ENCODE data around the gene RNF14. TPM values are rescaled to one million over a fixed set of nuclear protein-coding genes. Genes with fewer than 3 reads are reported as not detected.

Gene RNF14
- total RNA-seq, 5 donors from 2014 or later (not counting 1 experiment from before 2014, with no cell fraction given) = 16.4 to 35.8 (median 28.2) TPM

DNA sequence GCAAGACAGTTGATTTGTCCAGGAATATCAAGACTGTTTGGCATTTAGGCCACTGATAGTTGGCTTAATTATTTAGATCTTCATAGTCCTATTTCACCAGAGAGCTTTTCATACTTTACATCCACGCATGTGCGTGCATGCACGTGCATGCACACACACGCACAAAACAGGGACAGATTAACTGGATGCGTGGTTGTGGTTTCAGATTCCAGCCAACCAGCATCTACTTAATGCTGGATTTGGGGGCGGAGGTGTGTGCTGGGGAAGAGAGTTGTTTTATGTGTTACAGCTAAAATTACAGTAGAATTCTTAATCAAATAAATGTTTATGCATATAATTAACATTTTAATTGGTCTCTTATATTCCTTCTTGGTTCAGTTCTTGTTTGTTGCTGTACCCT lies 7.3 kb downstream of the RNF14 start:
- WGBS (ENCODE audit: insufficient coverage) = 100% methylated on average over 5 of the region's 6 CpGs
- CTCF ChIA-PET = interaction anchor here (0.6 to 2.3 kb wide), 11 partner anchors 14 to 339 kb away, joined by 3 to 11 read pairs (median 4); no protein-coding TSS in a partner anchor
- peaks cover 18 to 34% (median 26%) of the 10 kb centered on the region in 3 donors for H3K4me1 Mint-ChIP-seq
- no peaks in the 10 kb centered on the region for H3K27me3 Mint-ChIP-seq
- POLR2A ChIA-PET = interaction anchor here (0.6 kb wide), 4 partner anchors 52 to 802 kb away, joined by 3 to 6 read pairs (median 3); partner anchors contain the start of gene DELE1 (in 1 of the 2)
- no peak for ATAC-seq (replicated peaks in 1 of 4)
- Histone ChIP-seq H3K4me1 (ENCODE audit: control insufficient read depth in 1 of 2, extremely low read depth in 1 of 2, insufficient read depth in 2 of 2, low read length in 2 of 2) (peaks cover 0 to 2% of the 10 kb centered on the region in 2 experiments), H3K36me3 (ENCODE audit: control insufficient read depth in 2 of 2, extremely low read depth in 1 of 2, insufficient read depth in 1 of 2, low read length in 1 of 2) (peaks cover 0 to 58% of the 10 kb centered on the region in 2 donors), H3K27me3 (replicated peaks in 1 of 2; ENCODE audit: control insufficient read depth in 2 of 2, extremely low read depth in 1 of 2, insufficient read depth in 2 of 2, low read length in 1 of 2) (no peaks in the 10 kb centered on the region), H3K4me3 (ENCODE audit: control insufficient read depth in 1 of 2, extremely low read depth in 1 of 2, low read length in 1 of 2) (no peak overlapping the region), H3K27ac (ENCODE audit: low read length) (no peak overlapping the region), H3K9me3 (no peaks in the 10 kb centered on the region)
- no peak for DNase-seq
- peaks cover 44% of the 10 kb centered on the region for H3K36me3 Mint-ChIP-seq
- H3K4me3 Mint-ChIP-seq = no peak overlapping the region
- H3K27ac Mint-ChIP-seq = no peak overlapping the region
- no peaks in the 10 kb centered on the region for H3K9me3 Mint-ChIP-seq

DNA sequence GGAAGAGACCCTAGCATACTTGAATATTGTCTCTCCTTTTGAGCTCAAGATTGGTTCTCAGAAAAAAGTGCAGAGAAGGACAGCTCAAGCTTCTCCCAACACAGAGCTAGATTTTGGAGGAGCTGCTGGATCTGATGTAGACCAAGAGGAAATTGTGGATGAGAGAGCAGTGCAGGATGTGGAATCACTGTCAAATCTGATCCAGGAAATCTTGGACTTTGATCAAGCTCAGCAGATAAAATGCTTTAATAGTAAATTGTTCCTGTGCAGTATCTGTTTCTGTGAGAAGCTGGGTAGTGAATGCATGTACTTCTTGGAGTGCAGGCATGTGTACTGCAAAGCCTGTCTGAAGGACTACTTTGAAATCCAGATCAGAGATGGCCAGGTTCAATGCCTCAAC lies 9.5 kb downstream of the RNF14 start:
- H3K27me3 Mint-ChIP-seq = no peaks in the 10 kb centered on the region
- ATAC-seq (replicated peaks in 1 of 4) (no peak), DNase-seq (no peak)
- Histone ChIP-seq H3K36me3 (ENCODE audit: control insufficient read depth in 2 of 2, extremely low read depth in 1 of 2, insufficient read depth in 1 of 2, low read length in 1 of 2) (peaks cover 0 to 66% of the 10 kb centered on the region in 2 donors), H3K9me3 (no peaks in the 10 kb centered on the region), H3K4me3 (ENCODE audit: control insufficient read depth in 1 of 2, extremely low read depth in 1 of 2, low read length in 1 of 2) (no peak overlapping the region), H3K4me1 (ENCODE audit: control insufficient read depth in 1 of 2, extremely low read depth in 1 of 2, insufficient read depth in 2 of 2, low read length in 2 of 2) (no peaks in the 10 kb centered on the region), H3K27me3 (replicated peaks in 1 of 2; ENCODE audit: control insufficient read depth in 2 of 2, extremely low read depth in 1 of 2, insufficient read depth in 2 of 2, low read length in 1 of 2) (no peaks in the 10 kb centered on the region), H3K27ac (ENCODE audit: low read length) (no peak overlapping the region)
- ChIA-PET POLR2A (no interaction called here), CTCF (interaction anchor here (0.6 to 2.3 kb wide), 7 partner anchors 9 to 712 kb away, joined by 3 to 10 read pairs (median 5); partner anchors contain the start of gene RNF14 (in 1 of the 2))
- H3K36me3 Mint-ChIP-seq = peaks cover 53% of the 10 kb centered on the region
- no peak overlapping the region for H3K27ac Mint-ChIP-seq
- H3K4me1 Mint-ChIP-seq = peaks cover 17 to 23% (median 22%) of the 10 kb centered on the region in 3 donors
- H3K4me3 Mint-ChIP-seq = no peak overlapping the region
- H3K9me3 Mint-ChIP-seq = no peaks in the 10 kb centered on the region

GRCh38 chr5:141982626-141983025 lies 13.7 kb downstream of the RNF14 start:
- H3K4me3 ChIP-seq (ENCODE audit: control insufficient read depth in 1 of 2, extremely low read depth in 1 of 2, low read length in 1 of 2) = no peak overlapping the region
- Mint-ChIP-seq H3K36me3 (peaks cover 55% of the 10 kb centered on the region), H3K27ac (no peak overlapping the region), H3K9me3 (no peaks in the 10 kb centered on the region), H3K4me1 (peaks cover 0 to 2% (median 0%) of the 10 kb centered on the region in 3 donors), H3K4me3 (no peak overlapping the region), H3K27me3 (no peaks in the 10 kb centered on the region)
- no peaks in the 10 kb centered on the region for H3K9me3 ChIP-seq
- H3K4me1 ChIP-seq (ENCODE audit: control insufficient read depth in 1 of 2, extremely low read depth in 1 of 2, insufficient read depth in 2 of 2, low read length in 2 of 2) = no peaks in the 10 kb centered on the region
- H3K27me3 ChIP-seq (replicated peaks in 1 of 2; ENCODE audit: control insufficient read depth in 2 of 2, extremely low read depth in 1 of 2, insufficient read depth in 2 of 2, low read length in 1 of 2) = no peaks in the 10 kb centered on the region
- CTCF ChIA-PET = no interaction called here
- ATAC-seq (replicated peaks in 1 of 4) (no peak), DNase-seq (no peak)
- POLR2A ChIA-PET = no interaction called here
- no CpG with 5 or more reads among the region's 2 CpGs for WGBS (ENCODE audit: insufficient coverage)
- H3K36me3 ChIP-seq (ENCODE audit: control insufficient read depth in 2 of 2, extremely low read depth in 1 of 2, insufficient read depth in 1 of 2, low read length in 1 of 2) = peaks cover 3 to 78% of the 10 kb centered on the region in 2 donors
- H3K27ac ChIP-seq (ENCODE audit: low read length) = no peak overlapping the region

DNA sequence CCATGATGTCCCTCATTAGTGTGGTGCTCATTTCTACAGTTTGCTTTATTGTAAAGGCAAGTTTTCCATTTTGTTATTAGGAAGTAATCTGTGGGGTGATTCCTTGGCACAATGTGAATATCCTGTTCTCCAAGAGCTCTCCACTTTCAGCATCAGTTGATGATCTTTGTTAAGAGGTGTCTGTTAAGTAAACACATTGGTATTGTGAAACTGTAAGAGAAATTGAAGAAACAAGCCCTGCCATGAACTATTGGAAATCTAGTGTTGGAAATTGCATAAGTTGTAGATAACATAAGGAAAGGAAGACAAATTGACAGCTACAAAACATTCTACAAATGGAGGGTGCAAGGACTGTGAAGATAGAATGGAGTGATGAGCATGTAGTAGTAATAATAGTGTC lies 17.2 kb downstream of the RNF14 start:
- peaks cover 44% of the 10 kb centered on the region for H3K36me3 Mint-ChIP-seq
- H3K36me3 ChIP-seq (ENCODE audit: control insufficient read depth in 2 of 2, extremely low read depth in 1 of 2, insufficient read depth in 1 of 2, low read length in 1 of 2) = peaks cover 3 to 47% of the 10 kb centered on the region in 2 donors
- no peak overlapping the region for H3K4me3 Mint-ChIP-seq

DNA sequence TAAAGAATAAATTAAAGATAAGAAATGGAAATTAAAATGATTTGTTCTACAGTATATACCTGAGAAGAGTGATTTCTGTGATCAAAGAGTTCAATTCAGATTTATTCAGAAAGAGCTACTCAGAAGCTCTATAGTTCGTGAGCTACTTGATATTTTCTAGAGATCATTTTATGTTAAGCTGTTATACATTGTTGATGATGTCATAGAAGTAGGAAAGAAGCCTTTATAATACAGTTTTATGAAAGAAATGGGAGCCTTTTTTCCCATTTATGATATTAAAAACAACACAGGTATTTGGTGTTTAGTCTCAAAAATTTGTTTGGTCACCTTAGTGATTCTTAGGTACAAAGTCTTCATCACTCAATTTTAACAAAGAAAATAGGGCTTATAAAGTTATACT lies 20.8 kb downstream of the RNF14 start:
- no CpG with 5 or more reads among the region's 1 CpG for WGBS (ENCODE audit: insufficient coverage)
- H3K36me3 ChIP-seq (ENCODE audit: control insufficient read depth in 2 of 2, extremely low read depth in 1 of 2, insufficient read depth in 1 of 2, low read length in 1 of 2) = peaks cover 3 to 39% of the 10 kb centered on the region in 2 donors
- no peak overlapping the region for H3K4me3 ChIP-seq (ENCODE audit: control insufficient read depth in 1 of 2, extremely low read depth in 1 of 2, low read length in 1 of 2)
- H3K4me1 ChIP-seq (ENCODE audit: control insufficient read depth in 1 of 2, extremely low read depth in 1 of 2, insufficient read depth in 2 of 2, low read length in 2 of 2) = no peaks in the 10 kb centered on the region
- no peak for ATAC-seq (replicated peaks in 1 of 4)
- ChIA-PET POLR2A (interaction anchor here (0.6 to 1.0 kb wide), 5 partner anchors 20 to 333 kb away, joined by 4 to 10 read pairs (median 7); no protein-coding TSS in a partner anchor), CTCF (interaction anchor here (0.5 to 9.8 kb wide), 25 partner anchors 8 to 704 kb away, joined by 3 to 147 read pairs (median 6); partner anchors contain the start of genes RNF14 (in 2 of the 2) and GNPDA1 (in 1 of the 2))
- Mint-ChIP-seq H3K4me1 (peaks cover 3 to 7% (median 4%) of the 10 kb centered on the region in 3 donors), H3K36me3 (peaks cover 38% of the 10 kb centered on the region), H3K9me3 (no peaks in the 10 kb centered on the region), H3K27ac (no peak overlapping the region), H3K27me3 (no peaks in the 10 kb centered on the region), H3K4me3 (no peak overlapping the region)
- H3K27me3 ChIP-seq (replicated peaks in 1 of 2; ENCODE audit: control insufficient read depth in 2 of 2, extremely low read depth in 1 of 2, insufficient read depth in 2 of 2, low read length in 1 of 2) = no peaks in the 10 kb centered on the region
- no peak overlapping the region for H3K27ac ChIP-seq (ENCODE audit: low read length)
- DNase-seq = no peak
- H3K9me3 ChIP-seq = no peaks in the 10 kb centered on the region

More for the DNA sequence above, 17.2 kb downstream of the RNF14 start:
- H3K9me3 Mint-ChIP-seq = no peaks in the 10 kb centered on the region
- DNase-seq = no peak
- no peak for ATAC-seq (replicated peaks in 1 of 4)
- ChIA-PET CTCF (interaction anchor here (0.9 to 3.6 kb wide), 4 partner anchors 11 to 157 kb away, joined by 3 to 10 read pairs (median 3); partner anchors contain the start of gene RNF14 (in 1 of the 2)), POLR2A (no interaction called here)
- H3K27ac Mint-ChIP-seq = peak overlapping the region in 1 of 2 donors; percentile 37
- H3K4me1 Mint-ChIP-seq = no peaks in the 10 kb centered on the region
- Histone ChIP-seq H3K27me3 (replicated peaks in 1 of 2; ENCODE audit: control insufficient read depth in 2 of 2, extremely low read depth in 1 of 2, insufficient read depth in 2 of 2, low read length in 1 of 2) (no peaks in the 10 kb centered on the region), H3K4me3 (ENCODE audit: control insufficient read depth in 1 of 2, extremely low read depth in 1 of 2, low read length in 1 of 2) (no peak overlapping the region), H3K9me3 (no peaks in the 10 kb centered on the region), H3K4me1 (ENCODE audit: control insufficient read depth in 1 of 2, extremely low read depth in 1 of 2, insufficient read depth in 2 of 2, low read length in 2 of 2) (no peaks in the 10 kb centered on the region), H3K27ac (ENCODE audit: low read length) (no peak overlapping the region)
- no peaks in the 10 kb centered on the region for H3K27me3 Mint-ChIP-seq

GRCh38 chr5:141992349-141992963 lies 23.6 kb downstream of the RNF14 start:
- H3K4me3 Mint-ChIP-seq = no peak overlapping the region
- Histone ChIP-seq H3K9me3 (no peaks in the 10 kb centered on the region), H3K27me3 (replicated peaks in 1 of 2; ENCODE audit: control insufficient read depth in 2 of 2, extremely low read depth in 1 of 2, insufficient read depth in 2 of 2, low read length in 1 of 2) (no peaks in the 10 kb centered on the region), H3K4me1 (ENCODE audit: control insufficient read depth in 1 of 2, extremely low read depth in 1 of 2, insufficient read depth in 2 of 2, low read length in 2 of 2) (no peaks in the 10 kb centered on the region), H3K36me3 (ENCODE audit: control insufficient read depth in 2 of 2, extremely low read depth in 1 of 2, insufficient read depth in 1 of 2, low read length in 1 of 2) (peaks cover 0 to 26% of the 10 kb centered on the region in 2 donors), H3K4me3 (ENCODE audit: control insufficient read depth in 1 of 2, extremely low read depth in 1 of 2, low read length in 1 of 2) (no peak overlapping the region), H3K27ac (ENCODE audit: low read length) (no peak overlapping the region)
- H3K36me3 Mint-ChIP-seq = peaks cover 28% of the 10 kb centered on the region
- no CpG with 5 or more reads among the region's 2 CpGs for WGBS (ENCODE audit: insufficient coverage)
- CTCF ChIA-PET = interaction anchor here (0.6 to 9.8 kb wide), 9 partner anchors 15 to 316 kb away, joined by 3 to 147 read pairs (median 5); no protein-coding TSS in a partner anchor
- H3K4me1 Mint-ChIP-seq = peaks cover 5 to 9% (median 6%) of the 10 kb centered on the region in 3 donors
- peak; percentile 68 to 81 (median 74) for ATAC-seq (replicated peaks in 1 of 4)
- H3K9me3 Mint-ChIP-seq = no peaks in the 10 kb centered on the region
- POLR2A ChIA-PET = interaction anchor here (0.6 kb wide), 3 partner anchors 10 to 571 kb away, joined by 3 read pairs; no protein-coding TSS in a partner anchor
- peak; percentile 35 to 89 (median 73) for DNase-seq
- no peak overlapping the region for H3K27ac Mint-ChIP-seq
- H3K27me3 Mint-ChIP-seq = no peaks in the 10 kb centered on the region
